Pancreas (tissue), 10 donors: Measurements from ENCODE around the gene ZSCAN32. TPM values are rescaled to one million over a fixed set of nuclear protein-coding genes. Genes with fewer than 3 reads are reported as not detected.
A peak's percentile ranks its signal among the peaks of the same experiment; 100 is the strongest.

Source experiments
- ATAC-seq, 4 donors: fragments of 200-7000 bp; cut with Tn5 transposase; one replicate each; pipeline versions ENCODE4 v1.8.0 to v1.9.1; 2020; ENCODE audit warnings: mild to moderate bottlenecking in 4 of 4, moderate library complexity in 4 of 4
- DNase-seq, 6 donors: peaks; one replicate each; pipeline ENCODE4 v3.0.0-alpha.2; 2020
- FAIRE-seq: peaks from 2 replicates; lab custom pipeline; 2012; peaks lifted over from hg19 to GRCh38; lab: Jason Lieb, UNC
- H3K27ac ChIP-seq, 4 donors: fragments of 200-600 bp; sonication (generic); 1 replicate in 3 of 4; 2 replicates in 1 of 4; pipeline versions ENCODE4 v1.5.0 to v1.8.0; 2020
- H3K27me3 ChIP-seq, 4 donors: fragments of 200-600 bp; one replicate each; pipeline ENCODE4 v1.8.0; 2021
- H3K36me3 ChIP-seq, 3 donors: fragments of 200-600 bp; sonication (generic) in 1 of 3; one replicate each; pipeline versions ENCODE4 v1.5.0 to v1.8.0; 2020 to 2021
- H3K4me1 ChIP-seq, 3 donors: fragments of 200-600 bp; one replicate each; pipeline ENCODE4 v1.8.0; 2021
- H3K4me3 ChIP-seq, 4 donors: fragments of 200-600 bp; sonication (generic) in 2 of 4; one replicate each; pipeline versions ENCODE4 v1.5.0 to v1.8.0; 2020 to 2021
- H3K9me3 ChIP-seq, 4 donors: fragments of 200-600 bp; one replicate each; pipeline ENCODE4 v1.8.0; 2021
- CTCF ChIP-seq, 4 donors: fragments of 200-600 bp; sonication (generic) in 3 of 4; IDR thresholded peaks; one replicate each; pipeline versions ENCODE4 v1.5.0 to v1.8.0; 2021; ENCODE audit warnings: antibody characterized with exemption in 4 of 4
- WGBS, 2 donors: extraction: QIAGEN DNeasy Blood & Tissue Kit; methylation state at CpG; one replicate each; pipeline ENCODE4 v1.1.7; 2013; 5-methylcytosine and 5-hydroxymethylcytosine counted together
- intact Hi-C, 3 donors: fragments of 100-400 bp; cut with DNase I; formaldehyde crosslinking; loops; one replicate each; pipeline versions ENCODE4 v1.11.1 to v1.14.2; 2022
- polyA plus RNA-seq, 2 donors: library from polyadenylated mRNA; stranded (reverse); fragments of 200-250 nt; gene quantifications; one replicate each; pipeline ENCODE4 v1.2.3, GENCODE V29; 2013
- total RNA-seq, 6 donors: library from RNA; stranded (reverse); fragmentation: NEBNext Ultra II Directional in 4 of 6; extraction: Animal tissue kit (Norgen Biotek cat#: 25700) in 4 of 6; gene quantifications; one replicate each; pipeline versions ENCODE4 v1.2.1 to v1.2.4, GENCODE V29; 2021 to 2023
- donor health status: healthy with polysubstance abuse.
- donor health status: DM: no; HTN: no; CAD: no; lungs with moderate emphysema.
- donor health status: DM: no; HTN: no; CAD: no.
- donor health status: control.
- donor health status: control.
- donor health status: Bipolar disorder and iron deficiency.
- donor health status: DM: yes; HTN: yes; CAD: no.
- donor health status: DM: no; HTN: no; CAD: no.
- donor health status: DM: no; HTN: no; CAD: no.
- donor health status: DM: yes; HTN: yes; CAD: no.

Gene ZSCAN32
- total and polyA plus RNA-seq, 8 donors, result 3.7 to 9.4 (median 6.8) TPM

- ATAC-seq (no peak), DNase-seq (no peak), FAIRE-seq (no peak)
- TF ChIP-seq CTCF (IDR thresholded peaks at IDR 0.05), result no peak
- Histone ChIP-seq H3K4me3 (no peak overlapping the region), H3K9me3 (no peaks in the 10 kb centered on the region), H3K4me1 (no peaks in the 10 kb centered on the region), H3K36me3 (no peaks in the 10 kb centered on the region), H3K27me3 (no peaks in the 10 kb centered on the region), H3K27ac (no peak overlapping the region)
- 48 to 51% methylated on average over 13 of the region's 13 CpGs for WGBS, 2 donors
- intact Hi-C loops, result no loop called here
These were observed 51.6 kb downstream of the ZSCAN32 start for GRCh38 chr16:3349175-3349574.

GRCh38 chr16:3348547-3349167 is 52.1 kb downstream of the ZSCAN32 start:
- WGBS, 2 donors, result 15 to 21% methylated on average over 4 of the region's 4 CpGs
- Histone ChIP-seq H3K4me3 (no peak overlapping the region), H3K27ac (no peak overlapping the region), H3K4me1 (no peaks in the 10 kb centered on the region), H3K36me3 (no peaks in the 10 kb centered on the region), H3K27me3 (no peaks in the 10 kb centered on the region), H3K9me3 (no peaks in the 10 kb centered on the region)
- ATAC-seq, result peak in 1 of 4 donors; percentile 17
- FAIRE-seq, result no peak
- no peak for TF ChIP-seq CTCF (IDR thresholded peaks at IDR 0.05)
- intact Hi-C loops, result no loop called here
- no peak for DNase-seq

- no peak for TF ChIP-seq CTCF (IDR thresholded peaks at IDR 0.05)
- no peak for FAIRE-seq
- H3K36me3 ChIP-seq, result no peaks in the 10 kb centered on the region
- H3K27ac ChIP-seq, result no peak overlapping the region
- no peaks in the 10 kb centered on the region for H3K27me3 ChIP-seq
- no peak overlapping the region for H3K4me3 ChIP-seq
- no peaks in the 10 kb centered on the region for H3K9me3 ChIP-seq
- intact Hi-C loops, result no loop called here
- no peak for ATAC-seq
- no peaks in the 10 kb centered on the region for H3K4me1 ChIP-seq
- no peak for DNase-seq
- 72 to 75% methylated on average over 10 of the region's 10 CpGs for WGBS, 2 donors
These were observed 53.2 kb downstream of the ZSCAN32 start for GRCh38 chr16:3347586-3347985.

- H3K4me3 ChIP-seq, result no peak overlapping the region
- no peaks in the 10 kb centered on the region for H3K9me3 ChIP-seq
- no peak for DNase-seq
- no peak for FAIRE-seq
- WGBS, 2 donors, result 60 to 65% methylated on average over 2 of the region's 2 CpGs
- H3K4me1 ChIP-seq, result no peaks in the 10 kb centered on the region
- no peaks in the 10 kb centered on the region for H3K27me3 ChIP-seq
- no peaks in the 10 kb centered on the region for H3K36me3 ChIP-seq
- no peak for ATAC-seq
- intact Hi-C loops, result no loop called here
- TF ChIP-seq CTCF (IDR thresholded peaks at IDR 0.05), result no peak
- H3K27ac ChIP-seq, result no peak overlapping the region
These were observed 54.8 kb downstream of the ZSCAN32 start for GRCh38 chr16:3346041-3346440.

Other genes with a start within 250 kb of the ZSCAN32 start
- gene OR1F1, start 212.8 kb downstream of the ZSCAN32 start, total RNA-seq, result not detected
- not detected for gene OR1F1, start 212.8 kb downstream of the ZSCAN32 start, polyA plus RNA-seq
- 1 to 10 TPM; 1.5 to 3.7 (median 2.2) TPM for gene ZNF200, start 165.8 kb downstream of the ZSCAN32 start, total RNA-seq
- gene ZNF200, start 165.8 kb downstream of the ZSCAN32 start, polyA plus RNA-seq, result 1 to 10 TPM; 2.9 to 3.5 TPM
- gene MEFV, start 144.4 kb downstream of the ZSCAN32 start, total RNA-seq, result 1 to 10 TPM in 1 of 6 donors, under 1 TPM in 4, not detected in 1; 0.20 to 1.1 (median 0.78) TPM
- under 1 TPM; 0.05 to 0.23 TPM for gene MEFV, start 144.4 kb downstream of the ZSCAN32 start, polyA plus RNA-seq
- gene ZNF263, start 117.5 kb downstream of the ZSCAN32 start, total RNA-seq, result 10 to 100 TPM in 4 of 6 donors, 1 to 10 TPM in 2; 9.2 to 15.4 (median 10.9) TPM
- gene ZNF263, start 117.5 kb downstream of the ZSCAN32 start, polyA plus RNA-seq, result 10 to 100 TPM; 10.6 to 20.8 TPM
- 1 to 10 TPM; 1.3 to 3.6 (median 2.4) TPM for gene TIGD7, start 95.6 kb downstream of the ZSCAN32 start, total RNA-seq
- gene TIGD7, start 95.6 kb downstream of the ZSCAN32 start, polyA plus RNA-seq, result 1 to 10 TPM; 1.9 to 3.3 TPM
- 10 to 100 TPM in 4 of 6 donors, 1 to 10 TPM in 2; 6.7 to 17.1 (median 10.6) TPM for gene ZNF75A, start 95.5 kb downstream of the ZSCAN32 start, total RNA-seq
- 10 to 100 TPM; 18.2 to 27.5 TPM for gene ZNF75A, start 95.5 kb downstream of the ZSCAN32 start, polyA plus RNA-seq
- gene OR2C1, start 45.1 kb downstream of the ZSCAN32 start, total RNA-seq, result under 1 TPM in 2 of 6 donors, not detected in 4; 0.16 TPM
- gene OR2C1, start 45.1 kb downstream of the ZSCAN32 start, polyA plus RNA-seq, result under 1 TPM in 1 of 2 donors, not detected in 1; 0.05 TPM
- 1 to 10 TPM; 2.2 to 5.1 (median 3.3) TPM for gene ZNF174, start 211 bp upstream of the ZSCAN32 start, total RNA-seq
- gene ZNF174, start 211 bp upstream of the ZSCAN32 start, polyA plus RNA-seq, result 1 to 10 TPM; 3.5 to 4.2 TPM
- gene ZNF597, start 42.5 kb upstream of the ZSCAN32 start, total RNA-seq, result 1 to 10 TPM in 3 of 6 donors, under 1 TPM in 3; 0.79 to 1.6 (median 0.99) TPM
- gene ZNF597, start 42.5 kb upstream of the ZSCAN32 start, polyA plus RNA-seq, result 1 to 10 TPM in 1 of 2 donors, under 1 TPM in 1; 0.53 to 1.0 TPM
- 10 to 100 TPM; 22.8 to 32.4 (median 24.9) TPM for gene NAA60, start 42.7 kb upstream of the ZSCAN32 start, total RNA-seq
- gene NAA60, start 42.7 kb upstream of the ZSCAN32 start, polyA plus RNA-seq, result 10 to 100 TPM; 39.3 to 41.4 TPM
- not detected for gene C16orf90, start 94.5 kb upstream of the ZSCAN32 start, total RNA-seq
- not detected for gene C16orf90, start 94.5 kb upstream of the ZSCAN32 start, polyA plus RNA-seq
- gene CLUAP1, start 100.0 kb upstream of the ZSCAN32 start, total RNA-seq, result 10 to 100 TPM in 5 of 6 donors, 1 to 10 TPM in 1; 9.9 to 19.1 (median 11.0) TPM
- gene CLUAP1, start 100.0 kb upstream of the ZSCAN32 start, polyA plus RNA-seq, result 1 to 10 TPM; 6.8 to 6.9 TPM
- under 1 TPM; 0.12 to 0.87 (median 0.51) TPM for gene NLRC3, start 176.4 kb upstream of the ZSCAN32 start, total RNA-seq
- under 1 TPM; 0.34 to 0.40 TPM for gene NLRC3, start 176.4 kb upstream of the ZSCAN32 start, polyA plus RNA-seq
- gene SLX4, start 210.6 kb upstream of the ZSCAN32 start, total RNA-seq, result 1 to 10 TPM in 5 of 6 donors, under 1 TPM in 1; 0.95 to 2.8 (median 1.5) TPM
- 1 to 10 TPM; 2.2 to 3.4 TPM for gene SLX4, start 210.6 kb upstream of the ZSCAN32 start, polyA plus RNA-seq